GM19023 (cell line): Measurements from ENCODE around the gene RBMS2.

ENCODE experiments used
- ATAC-seq: cut with Tn5 transposase; IDR thresholded peaks from one replicate; pipeline ENCODE4 v1.9.1; 2021; ENCODE audit warnings: mild to moderate bottlenecking, moderate library complexity; ENCODE audit not compliant: unreplicated experiment

The RBMS2 gene

DNA sequence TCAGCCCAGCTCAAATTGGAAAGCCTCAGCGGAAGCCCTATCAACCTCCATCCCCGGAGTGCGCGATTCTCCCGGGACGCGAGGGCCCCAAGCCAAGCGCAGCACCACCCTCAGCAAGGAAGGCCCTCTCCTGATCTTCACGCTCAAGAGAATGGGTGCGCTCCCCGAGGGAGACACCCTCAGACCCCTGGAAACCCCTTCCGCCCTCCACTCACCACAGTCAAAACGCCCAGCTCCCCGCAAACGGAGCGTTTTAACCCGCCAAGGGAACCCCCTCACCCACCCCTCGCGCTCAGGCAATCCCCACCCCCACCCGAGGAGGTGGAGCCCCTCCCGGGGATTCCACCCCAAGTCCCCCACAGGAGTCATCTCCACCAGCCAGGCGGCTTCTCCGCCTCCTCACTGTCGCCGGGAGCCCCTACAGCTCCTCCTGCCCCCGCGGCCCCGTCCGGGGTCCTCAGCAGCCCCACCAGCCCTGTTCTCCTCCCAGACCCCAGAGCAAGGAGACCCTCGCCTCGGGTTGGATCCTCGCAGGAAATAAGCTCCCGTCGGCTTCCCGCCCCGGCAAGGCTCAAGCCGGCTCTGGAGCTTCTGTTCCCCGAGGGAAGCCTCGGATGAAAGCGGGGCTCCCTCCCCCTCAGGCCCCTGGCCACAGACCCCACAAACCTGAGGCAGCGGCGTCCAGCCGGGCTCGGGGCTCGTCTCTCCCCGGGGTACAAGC lies 108.0 kb downstream of the RBMS2 start:
- ATAC-seq = peak; percentile 0

DNA sequence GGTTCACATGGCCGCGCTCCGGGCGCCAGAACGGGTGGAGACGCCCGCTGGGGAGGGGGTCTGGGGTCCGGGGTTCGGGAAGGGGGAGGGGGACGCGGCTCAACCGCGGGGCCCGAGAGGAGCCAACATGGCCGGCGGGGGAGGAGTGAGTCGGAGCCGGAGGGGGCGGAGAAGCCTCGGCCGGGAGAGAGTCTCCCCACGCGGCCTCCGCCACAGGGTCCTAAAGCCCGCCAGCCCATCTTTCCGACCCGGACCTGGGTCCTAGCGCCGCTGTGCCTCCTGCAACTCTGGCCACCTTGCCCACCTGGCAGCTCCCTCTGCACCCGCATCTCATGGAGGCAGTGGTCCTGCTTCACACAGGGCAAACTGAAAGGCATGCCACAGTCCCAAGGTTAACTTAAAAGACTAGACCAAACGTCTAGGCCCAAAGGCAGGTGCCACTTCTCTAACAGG lies 108.6 kb downstream of the RBMS2 start, which contains the start of gene BAZ2A:
TSS of gene BAZ2A (minus strand) at position 147 of the 453 bp plus-strand sequence. CDS start 12,796 bp downstream, outside the sequence.
- peak; percentile 61 for ATAC-seq

DNA sequence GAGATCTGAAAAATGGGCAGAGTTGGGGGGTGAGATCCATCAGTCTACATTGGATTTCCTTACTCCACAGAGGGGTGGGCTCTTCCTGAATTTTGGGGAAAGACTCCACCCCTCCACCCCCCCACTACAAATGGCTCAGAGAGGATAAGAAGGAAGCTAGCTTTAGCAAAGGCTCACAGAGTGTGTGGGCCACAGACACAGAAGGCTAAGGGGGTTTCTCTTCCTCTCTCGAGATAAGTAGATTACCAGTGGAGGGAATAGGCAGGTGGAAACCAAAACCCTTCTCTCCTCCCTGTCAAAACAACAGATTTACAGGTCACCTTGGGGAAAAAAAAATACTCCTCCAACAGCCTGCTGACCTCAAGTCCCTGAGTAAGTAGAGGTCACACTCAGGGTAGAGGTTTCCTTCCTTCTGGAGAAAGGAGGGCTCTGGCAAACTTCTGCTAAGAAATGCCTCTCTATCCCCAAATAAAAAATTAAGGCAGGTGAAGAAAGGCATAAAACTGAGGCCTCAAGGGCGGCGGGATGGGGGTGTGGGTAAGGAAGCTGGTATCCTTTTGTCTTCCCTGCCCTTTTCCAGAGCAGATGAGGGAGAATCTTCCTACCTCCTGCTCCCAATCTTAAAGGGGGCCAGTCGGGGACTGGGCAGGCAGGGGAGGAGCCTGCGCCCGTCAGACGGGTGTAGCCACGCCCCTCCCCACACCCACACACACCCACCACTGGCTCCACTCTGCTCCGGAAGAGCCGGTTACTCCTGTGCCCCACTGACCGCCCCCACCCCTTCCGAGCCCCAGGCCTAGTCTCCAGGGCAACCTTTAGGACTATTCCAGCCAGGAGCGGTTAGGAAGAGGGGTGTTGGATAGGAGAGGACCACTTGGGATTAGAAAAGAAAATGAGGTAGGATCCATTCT lies 110.4 kb downstream of the RBMS2 start:
- ATAC-seq = no peak

DNA sequence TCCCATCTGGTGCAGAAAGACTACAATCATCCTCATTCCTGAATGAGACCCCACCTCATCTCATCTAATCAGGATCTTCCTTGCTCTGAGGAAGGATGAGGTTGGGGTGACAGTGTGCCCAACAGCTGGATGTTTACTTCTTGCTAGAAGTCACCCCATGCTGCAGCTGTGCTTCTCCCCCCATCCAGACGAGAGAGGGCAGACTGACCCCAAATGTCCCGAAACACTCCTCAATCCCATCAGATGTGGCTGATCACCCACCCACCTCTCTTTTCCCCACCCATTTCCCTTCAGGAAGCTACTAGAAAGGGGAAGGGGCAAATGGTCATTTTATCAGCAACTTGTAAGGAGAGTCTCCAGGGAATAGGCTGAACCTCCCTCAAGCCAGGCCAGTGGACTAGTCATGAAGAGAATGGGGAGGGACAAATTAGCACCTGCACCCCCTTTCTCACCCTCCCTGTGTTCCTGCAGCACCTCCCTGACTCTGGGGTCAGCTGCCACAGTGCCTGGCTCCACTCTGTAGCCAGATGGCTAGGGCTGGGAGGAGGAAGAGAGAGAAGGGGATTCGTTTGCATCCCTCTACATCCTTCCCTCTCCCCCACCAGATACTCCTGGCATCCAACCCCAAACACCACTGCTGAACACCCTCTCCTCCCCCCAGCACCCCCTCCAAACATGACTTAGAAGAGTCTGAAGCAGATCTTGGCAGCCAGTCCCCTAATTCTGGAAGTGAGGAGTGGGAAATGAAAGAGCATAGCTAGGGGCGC lies 111.3 kb downstream of the RBMS2 start:
- no peak for ATAC-seq

DNA sequence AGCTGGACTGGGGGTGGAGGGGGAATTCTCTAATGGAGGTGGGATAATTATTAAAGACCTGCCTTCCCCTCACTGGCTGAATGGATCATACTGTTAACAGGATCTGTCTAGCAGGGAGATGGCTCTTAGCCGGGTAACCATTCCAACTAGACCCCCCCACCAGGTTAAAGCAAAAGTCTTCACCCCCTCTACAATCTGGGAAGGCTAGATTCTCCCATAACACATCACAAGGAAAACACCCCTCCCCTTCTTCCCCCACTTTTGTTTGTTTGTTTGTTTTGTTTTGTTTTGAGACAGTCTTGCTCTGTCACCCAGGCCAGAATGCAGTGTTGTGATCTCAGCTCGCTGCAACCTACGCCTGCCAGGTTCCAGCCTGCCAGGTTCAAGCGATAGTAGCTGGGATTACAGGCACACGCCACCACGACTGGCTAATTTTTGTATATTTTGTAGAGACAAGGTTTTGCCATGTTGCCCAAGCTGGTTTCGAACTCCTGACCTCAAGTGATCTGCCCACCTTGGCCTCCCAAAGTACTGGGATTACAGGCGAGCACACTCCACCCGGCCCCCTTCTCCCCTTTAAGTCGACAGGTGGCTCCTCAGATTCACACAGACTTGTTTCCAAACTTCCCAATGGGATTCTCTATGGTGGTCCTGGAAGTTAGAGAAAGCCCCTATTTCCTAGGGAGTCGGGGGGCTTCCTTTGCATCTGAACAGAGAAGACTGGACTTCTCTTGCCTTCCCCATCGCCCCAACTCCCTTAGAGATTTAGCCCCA lies 112.0 kb downstream of the RBMS2 start:
- ATAC-seq = no peak

DNA sequence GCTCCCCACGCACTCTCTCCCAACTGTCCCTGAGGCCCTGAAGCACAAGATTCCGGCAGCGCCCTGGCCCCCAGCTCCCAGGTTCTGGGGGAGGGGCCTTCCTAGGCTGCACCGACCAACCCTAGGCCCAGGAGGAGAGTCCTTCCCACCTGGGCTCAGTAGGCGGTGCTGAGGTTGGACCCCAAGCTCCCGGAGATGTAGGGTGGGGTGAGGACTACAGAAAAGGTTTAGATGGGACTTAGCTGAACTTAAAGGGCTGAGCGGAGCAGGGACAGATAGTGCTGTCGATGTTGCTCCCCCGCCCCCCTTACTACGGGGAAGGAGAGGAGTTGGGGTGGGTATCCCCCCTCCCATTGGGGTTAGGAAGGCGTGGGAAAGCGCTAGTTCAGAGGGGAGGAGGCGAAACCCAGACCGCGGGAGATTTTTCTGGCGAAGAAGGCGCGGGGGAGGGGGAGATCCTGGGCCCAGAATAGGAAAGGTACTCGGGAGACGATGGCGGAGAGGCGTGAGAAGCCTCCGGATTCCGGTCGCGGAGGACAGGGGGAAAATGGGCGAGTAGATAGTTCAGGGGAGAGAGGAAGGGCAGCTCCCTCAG lies 112.7 kb downstream of the RBMS2 start:
- no peak for ATAC-seq

DNA sequence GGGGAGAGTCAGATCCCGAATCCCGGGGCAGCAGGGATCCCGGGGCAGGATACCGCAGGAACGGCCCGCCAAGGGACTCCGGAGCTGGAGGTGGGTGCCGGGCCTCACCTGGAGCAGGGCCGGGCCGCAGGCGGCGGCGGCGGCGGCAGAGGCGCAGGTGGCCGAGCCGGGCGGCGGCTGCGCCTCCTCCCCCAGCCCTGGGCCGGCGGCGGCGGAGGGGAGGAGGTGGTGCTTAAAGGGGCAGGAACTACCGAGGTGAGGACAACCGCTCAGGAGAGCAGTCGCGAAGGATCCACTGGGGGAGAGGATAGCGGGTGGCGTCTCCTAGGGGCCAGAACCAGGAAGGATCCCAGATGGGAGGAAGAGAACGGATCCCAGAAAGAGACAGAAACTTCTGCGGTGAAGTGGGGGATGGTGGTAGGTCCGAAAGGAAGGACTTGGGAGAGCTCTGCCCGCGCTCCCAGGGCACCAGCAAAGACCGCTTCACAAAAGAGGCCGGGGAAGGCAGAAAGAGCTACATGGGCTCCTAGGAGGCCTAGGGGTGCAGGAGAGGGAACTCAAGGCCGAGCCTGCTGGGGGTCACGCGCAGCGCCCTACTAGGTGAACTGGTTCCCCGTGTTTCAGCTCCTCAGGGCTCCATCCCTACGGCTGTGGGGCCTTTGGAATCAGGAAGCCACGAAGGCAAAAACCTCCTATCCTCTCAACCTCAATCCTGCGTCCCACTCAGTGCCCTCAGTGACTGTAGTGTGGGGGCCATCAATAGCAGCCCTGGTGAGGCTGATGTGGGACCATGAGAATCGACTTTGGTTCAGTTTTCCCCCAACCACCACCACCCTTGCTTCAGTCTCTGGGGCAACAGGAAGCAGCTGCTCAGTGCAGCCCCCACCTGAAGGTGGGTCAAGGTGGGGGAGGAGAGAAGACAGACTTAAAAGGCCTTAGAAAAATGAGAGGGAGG lies 113.5 kb downstream of the RBMS2 start:
- ATAC-seq = peak; percentile 27

DNA sequence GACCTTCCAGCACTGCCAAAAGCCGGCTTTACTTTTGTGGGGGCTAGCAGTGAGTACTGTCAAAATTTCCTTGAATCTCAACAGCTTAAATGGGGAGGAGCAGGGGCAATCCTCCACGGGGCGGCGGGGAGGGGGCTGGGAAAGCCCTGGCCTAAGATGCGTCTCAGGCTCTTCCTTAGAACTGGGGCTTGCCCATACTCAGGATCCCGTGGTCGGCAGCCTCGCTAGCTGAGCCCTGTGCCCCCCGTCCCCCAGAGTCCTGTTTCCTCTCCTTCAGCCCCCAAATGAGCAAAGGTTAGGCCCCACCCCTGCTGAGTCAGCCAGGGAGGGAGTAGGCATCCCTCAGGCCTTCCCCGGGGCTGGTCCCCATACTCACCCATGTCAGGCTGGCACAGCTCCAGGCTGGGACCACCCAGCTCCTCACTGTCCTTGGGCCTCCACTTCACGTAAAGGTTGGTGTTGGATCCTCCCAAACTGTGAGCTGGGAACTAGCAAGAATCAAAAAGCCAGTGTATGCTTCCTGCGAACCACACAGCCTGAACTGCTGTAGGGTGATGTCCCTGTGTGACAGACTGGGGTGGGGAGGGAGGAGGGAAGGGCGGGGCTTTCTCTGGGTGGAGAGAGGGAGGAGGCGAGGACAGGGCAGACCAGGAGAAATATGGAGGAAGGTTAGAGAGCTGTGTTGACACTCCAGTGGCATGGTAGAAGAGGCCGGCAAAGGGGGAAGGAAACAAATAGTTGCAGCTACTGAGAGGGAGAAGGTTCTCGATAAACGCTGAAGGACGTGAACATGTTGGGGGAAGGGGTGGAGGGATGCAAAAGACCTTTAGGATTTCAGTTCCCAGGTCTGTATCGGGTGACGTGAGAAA lies 114.4 kb downstream of the RBMS2 start:
- ATAC-seq = peak; percentile 51

DNA sequence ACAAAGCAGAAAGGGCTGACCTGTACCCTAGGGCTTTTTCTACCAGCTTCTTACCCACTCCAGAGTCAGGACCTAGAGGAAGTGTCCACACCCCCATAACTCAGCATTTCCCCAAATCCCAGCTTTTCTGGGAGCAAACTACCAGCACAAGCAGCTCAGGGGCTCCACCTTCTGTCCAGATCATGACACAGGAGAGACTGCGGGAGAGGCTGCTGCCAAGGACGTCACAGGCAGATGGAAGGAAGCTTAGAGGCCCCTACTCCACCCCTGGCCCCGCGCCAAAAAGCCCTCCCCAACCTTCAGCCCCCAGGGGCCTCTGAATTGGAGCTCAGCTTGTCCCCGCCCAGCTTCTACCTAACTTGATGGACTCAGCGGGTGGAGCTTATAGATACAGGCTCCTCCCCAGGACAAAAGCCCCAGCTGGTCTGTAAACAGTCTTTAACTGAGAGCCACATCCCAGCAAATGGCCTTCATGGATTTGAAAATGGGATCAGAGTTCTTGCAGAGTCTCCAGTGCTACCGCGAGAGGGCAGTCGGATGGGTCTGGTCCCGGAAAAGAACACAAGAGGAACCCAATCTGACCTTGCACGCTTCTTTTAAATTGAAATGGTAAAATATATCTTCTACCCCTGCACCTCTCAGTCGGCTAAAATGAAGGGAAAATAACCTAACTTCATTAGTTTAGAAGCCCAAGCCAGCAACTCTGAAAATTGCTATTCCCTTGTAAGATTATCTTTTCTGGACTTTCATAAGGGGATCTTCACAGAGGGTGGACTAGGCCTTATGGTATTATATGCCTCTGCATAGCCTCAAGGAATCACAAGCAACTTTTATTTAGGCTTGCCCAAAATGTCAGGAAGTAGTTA lies 115.3 kb downstream of the RBMS2 start:
- ATAC-seq = peak; percentile 55

DNA sequence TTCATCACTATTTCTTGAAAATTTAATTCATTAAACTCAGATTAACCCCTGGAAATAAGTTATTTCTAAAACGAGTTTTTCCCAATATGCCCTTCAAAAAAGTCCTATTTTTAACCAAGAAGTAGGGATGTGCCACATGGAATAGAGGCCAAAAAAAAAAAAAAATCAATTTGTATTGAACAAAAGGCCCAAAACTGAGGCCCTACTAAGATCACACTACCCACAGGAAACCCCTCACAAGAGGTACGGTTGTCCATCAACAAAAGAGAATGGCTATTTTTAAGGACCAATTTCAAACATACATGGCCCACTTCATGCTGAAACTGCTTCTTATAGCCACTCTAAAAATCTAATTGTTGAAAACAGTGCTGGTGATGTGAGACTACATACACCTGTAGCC lies 116.0 kb downstream of the RBMS2 start:
- no peak for ATAC-seq

DNA sequence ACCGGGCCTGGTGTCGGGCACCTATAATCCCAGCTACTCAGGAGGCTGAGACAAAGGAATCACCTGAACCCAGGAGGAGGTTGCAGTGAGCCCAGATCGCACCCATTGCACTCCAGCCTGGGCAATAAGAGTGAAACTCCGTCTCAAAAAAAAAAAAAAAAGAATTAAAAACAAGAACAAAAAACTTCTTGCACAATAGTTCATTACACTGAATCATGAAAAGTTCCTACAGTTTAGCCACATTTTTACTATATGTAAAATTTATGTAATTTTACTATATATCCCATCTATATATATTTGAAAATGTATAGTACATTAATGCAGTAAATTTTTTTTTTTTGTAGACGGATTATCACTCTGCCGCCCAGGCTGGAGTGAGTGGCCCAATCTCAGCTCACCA lies 119.6 kb downstream of the RBMS2 start:
- no peak for ATAC-seq

DNA sequence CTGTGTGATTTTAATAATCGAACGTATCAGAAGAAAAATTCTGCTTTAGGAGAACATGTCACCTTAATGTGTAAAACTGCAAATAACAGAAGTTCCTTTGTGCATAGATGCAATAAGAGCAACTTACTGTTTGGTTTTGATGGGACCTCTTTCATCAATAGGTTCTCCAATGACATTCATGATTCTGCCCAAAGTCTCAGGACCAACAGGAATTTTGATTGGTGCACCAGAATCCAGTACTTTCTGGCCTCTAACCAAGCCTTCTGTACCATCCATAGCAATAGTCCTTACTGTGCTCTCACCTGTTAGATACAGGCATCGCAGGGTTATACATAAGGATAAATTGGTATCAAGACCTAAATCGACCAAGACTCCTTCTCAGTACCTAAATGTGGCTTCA lies 123.0 kb downstream of the RBMS2 start:
- no peak for ATAC-seq

DNA sequence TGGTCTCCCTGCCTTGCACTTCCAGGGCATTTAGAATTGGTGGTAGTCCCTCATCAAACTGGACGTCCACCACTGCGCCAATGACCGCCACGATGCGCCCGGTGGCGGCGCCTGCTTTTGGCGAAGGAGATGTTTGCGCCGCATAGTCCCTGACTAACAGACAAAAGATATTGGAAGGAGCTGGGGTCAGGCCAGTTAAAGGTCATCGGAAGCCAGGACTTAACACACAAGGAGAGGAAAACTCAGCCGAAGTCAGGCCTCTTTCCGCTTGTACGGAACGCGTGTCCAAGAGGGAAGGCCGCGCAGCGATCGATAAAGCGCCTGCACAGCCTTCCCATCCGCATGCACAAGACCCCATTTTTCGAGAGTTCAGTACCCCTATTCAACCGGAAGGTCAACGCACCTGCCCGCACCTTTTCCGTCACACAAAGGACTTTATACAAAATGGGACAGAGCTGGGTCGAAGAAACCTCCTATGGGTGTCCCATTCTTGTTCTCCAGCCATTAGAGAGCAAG lies 123.6 kb downstream of the RBMS2 start:
- ATAC-seq = no peak
